Stimulated activated naive CD4-positive, alpha-beta T cell (primary cell): ENCODE results near the gene DNAJA3.
A peak's percentile ranks its signal among the peaks of the same experiment; 100 is the strongest.

Experiments used
- DNase-seq, 6 experiments: peaks; one replicate each; lab custom pipeline; 2025; lab: John Stamatoyannopoulos, UW

DNAJA3 gene

GRCh38 chr16:4425378-4426020 is at the start of gene DNAJA3:
TSS of gene DNAJA3 (plus strand) at chr16:4425868. CDS start at chr16:4425882, 14 bp downstream.
- DNase-seq: peak; percentile 88 to 97 (median 93)

- DNase-seq: no peak
These were observed 49.4 kb upstream of the DNAJA3 start for GRCh38 chr16:4376126-4376892.

- DNase-seq: no peak
These were observed 48.6 kb upstream of the DNAJA3 start for GRCh38 chr16:4376893-4377572.

GRCh38 chr16:4377573-4378154 is 48.0 kb upstream of the DNAJA3 start:
- no peak for DNase-seq

- DNase-seq: no peak
These were observed 47.5 kb upstream of the DNAJA3 start for GRCh38 chr16:4378161-4378666.

- DNase-seq: no peak
These were observed 46.5 kb upstream of the DNAJA3 start for GRCh38 chr16:4378999-4379690.

- no peak for DNase-seq
These were observed 45.3 kb upstream of the DNAJA3 start for GRCh38 chr16:4380119-4381063.

GRCh38 chr16:4381072-4381934 is 44.4 kb upstream of the DNAJA3 start:
- no peak for DNase-seq

GRCh38 chr16:4381935-4382794 is 43.5 kb upstream of the DNAJA3 start:
- DNase-seq: no peak

GRCh38 chr16:4382795-4383357 is 42.8 kb upstream of the DNAJA3 start:
- no peak for DNase-seq

GRCh38 chr16:4383591-4384444 is 41.9 kb upstream of the DNAJA3 start:
- no peak for DNase-seq

GRCh38 chr16:4384509-4384942 is 41.1 kb upstream of the DNAJA3 start:
- DNase-seq: no peak

- no peak for DNase-seq
These were observed 40.4 kb upstream of the DNAJA3 start for GRCh38 chr16:4385066-4385788.

GRCh38 chr16:4385789-4386450 is 39.7 kb upstream of the DNAJA3 start:
- no peak for DNase-seq

- DNase-seq: no peak
These were observed 39.2 kb upstream of the DNAJA3 start for GRCh38 chr16:4386451-4386805.

GRCh38 chr16:4386951-4387565 is 38.6 kb upstream of the DNAJA3 start:
- no peak for DNase-seq
